ENCODE data around the gene SLC6A17. TPM values are rescaled to one million over a fixed set of nuclear protein-coding genes. Genes with fewer than 3 reads are reported as not detected.

Gene SLC6A17
- total and polyA plus RNA-seq, 2 experiments from 2014 or later: 0.03 to 0.17 TPM

GRCh38 chr1:110160538-110161100 lies 10.3 kb downstream of the SLC6A17 start:
- ATAC-seq (no peak), DNase-seq (ENCODE audit: low spot score) (no peak)
- Mint-ChIP-seq H3K4me1 (peaks cover 5% of the 10 kb centered on the region), H3K4me3 (no peak overlapping the region), H3K36me3 (ENCODE audit: low read depth) (no peaks in the 10 kb centered on the region), H3K9me3 (no peaks in the 10 kb centered on the region), H3K27ac (no peak overlapping the region), H3K27me3 (ENCODE audit: insufficient read depth, low read depth, poor library complexity) (peaks cover 11% of the 10 kb centered on the region)
- Histone ChIP-seq H3F3A (replicated peaks; ENCODE audit: low read depth) (no peaks in the 10 kb centered on the region), H2AFZ (no peak overlapping the region), H3K36me3 (ENCODE audit: insufficient read depth) (no peaks in the 10 kb centered on the region), H3K27me3 (ENCODE audit: insufficient read depth) (peaks cover 2% of the 10 kb centered on the region; the same call in 1 of the 2 replicates), H3K4me1 (ENCODE audit: insufficient read depth) (no peaks in the 10 kb centered on the region), H3K9me2 (ENCODE audit: insufficient read depth) (0 out of 2 replicates have a peak, but pooled peaks cover 4% of the 10 kb centered on the region), H3K4me3 (no peak overlapping the region), H3K4me2 (no peak overlapping the region), H3K79me2 (replicated peaks; ENCODE audit: insufficient read depth) (no peaks in the 10 kb centered on the region), H4K20me1 (replicated peaks; ENCODE audit: insufficient read depth) (no peaks in the 10 kb centered on the region; the same call in 1 of the 2 replicates), H3K27ac (ENCODE audit: low read depth) (no peak overlapping the region)
- TF ChIP-seq ZNF114 (CRISPR knock-in tag; IDR thresholded peaks at IDR 0.05) (no peak), CREB1 (CRISPR knock-in tag; IDR thresholded peaks at IDR 0.05; ENCODE audit: low read depth) (no peak), ZNF331 (CRISPR knock-in tag; IDR thresholded peaks at IDR 0.05; ENCODE audit: low read depth) (no peak), EZH2 (IDR thresholded peaks at IDR 0.05; ENCODE audit: low read depth, unreplicated experiment) (no peak), REST (IDR thresholded peaks at IDR 0.05; ENCODE audit: unreplicated experiment) (no peak), ETS1 (IDR thresholded peaks at IDR 0.05) (no peak), STAT1 (IDR thresholded peaks at IDR 0.05; ENCODE audit: unreplicated experiment) (no peak), POLR2AphosphoS5 (IDR thresholded peaks at IDR 0.05; ENCODE audit: low read depth) (no peak), CTCF (conservative IDR thresholded peaks at IDR 0.05; ENCODE audit: low read depth in 2 of 2) (no peak), JUNB (IDR thresholded peaks at IDR 0.05; ENCODE audit: unreplicated experiment) (no peak), NANOG (IDR thresholded peaks at IDR 0.05; ENCODE audit: borderline replicate concordance) (no peak), ZNF462 (CRISPR knock-in tag; IDR thresholded peaks at IDR 0.05) (no peak), EZH2phosphoT487 (IDR thresholded peaks at IDR 0.05; ENCODE audit: unreplicated experiment) (no peak)

Measured in GM23338 (cell line).